NCI-H524 treated with DMSO at 0.1 percent for 48 hours (cell line): Measurements from ENCODE around the gene STX8.
"Not testable (repeated sequence)": the region's sequence is repeated elsewhere in the genome, so short reads cannot be mapped to it uniquely, and the experiment has no call there.

Source experiments
- DNase-seq: peaks from one replicate; lab custom pipeline; 2025; lab: John Stamatoyannopoulos, UW

STX8 gene, protein sequence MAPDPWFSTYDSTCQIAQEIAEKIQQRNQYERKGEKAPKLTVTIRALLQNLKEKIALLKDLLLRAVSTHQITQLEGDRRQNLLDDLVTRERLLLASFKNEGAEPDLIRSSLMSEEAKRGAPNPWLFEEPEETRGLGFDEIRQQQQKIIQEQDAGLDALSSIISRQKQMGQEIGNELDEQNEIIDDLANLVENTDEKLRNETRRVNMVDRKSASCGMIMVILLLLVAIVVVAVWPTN

DNA sequence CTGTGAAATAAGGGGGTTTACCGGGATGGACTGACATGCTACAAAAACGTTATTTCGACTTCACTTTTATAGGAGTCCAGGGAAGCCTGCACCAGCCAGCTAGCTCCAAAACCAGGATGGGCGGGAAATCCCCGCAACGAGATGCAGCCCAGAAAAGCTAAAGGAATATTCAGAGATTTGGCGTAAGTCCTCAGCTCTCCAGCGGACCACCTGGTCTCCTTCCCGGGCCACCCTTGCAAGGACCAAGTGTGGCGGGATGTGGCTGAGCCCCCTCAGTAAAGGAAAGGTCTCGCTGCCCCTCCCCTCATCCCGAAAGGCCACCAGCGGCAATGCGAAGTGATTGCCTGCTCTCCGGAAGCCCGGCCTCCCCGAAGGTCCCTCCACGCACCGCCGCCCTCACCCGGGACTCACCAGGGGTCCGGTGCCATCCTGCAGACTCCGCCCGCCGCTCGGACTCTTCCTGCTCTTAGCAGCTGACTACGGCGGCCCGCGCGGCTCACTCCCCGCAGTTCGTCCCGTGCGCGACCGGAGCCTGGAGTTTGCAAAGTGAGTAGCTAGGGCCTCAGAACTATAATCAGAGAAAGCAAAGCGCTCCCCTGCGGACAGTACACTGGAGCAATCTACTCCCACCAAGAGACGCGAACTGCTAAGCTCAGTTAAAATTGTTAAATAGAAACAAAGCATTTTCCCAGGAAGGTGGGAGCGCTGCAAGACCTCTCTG lies at the start of gene STX8:
STX8 (minus strand) TSS at position 440 of the 721 bp plus-strand sequence; CDS start at position 428, 12 bp downstream.
- DNase-seq: peak; percentile 56

DNA sequence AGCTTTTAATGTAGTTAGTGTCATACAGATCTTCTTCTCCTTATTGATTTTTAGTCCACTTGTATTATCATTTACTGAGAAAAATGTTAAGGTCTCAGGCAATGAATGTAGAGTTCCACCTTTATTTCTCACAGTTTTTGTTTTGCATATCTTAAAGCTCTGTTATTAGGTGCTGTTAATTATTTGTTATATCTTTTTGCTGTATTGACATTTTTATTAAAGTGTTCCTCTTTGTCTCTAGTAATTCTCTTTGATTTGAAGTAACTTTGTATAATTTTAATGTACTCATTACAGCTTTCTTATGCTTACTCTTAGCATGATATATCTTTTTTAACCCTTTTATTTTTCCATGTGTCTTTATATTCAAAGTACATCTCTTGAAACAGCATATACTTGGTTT lies 47.3 kb upstream of the STX8 start:
- no peak for DNase-seq

DNA sequence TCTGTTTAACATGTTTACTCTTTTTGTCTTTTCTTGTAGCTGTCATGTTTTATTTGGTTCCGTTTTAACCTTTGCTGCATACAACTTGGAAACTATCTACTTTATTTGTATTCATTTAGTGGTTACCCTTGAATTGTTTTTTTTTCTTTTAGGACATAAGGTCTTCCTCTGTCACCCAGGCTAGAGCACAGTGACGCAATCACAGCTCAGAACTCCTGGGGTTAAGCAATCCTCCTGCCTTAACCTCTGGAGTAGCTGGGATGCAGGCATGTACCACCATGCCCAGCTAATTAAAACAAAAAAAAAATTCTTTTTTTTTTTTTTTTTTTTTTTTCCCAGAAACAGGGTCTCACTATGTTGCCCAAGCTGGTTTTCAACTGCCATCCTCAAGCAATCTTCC lies 39.9 kb upstream of the STX8 start:
- no peak for DNase-seq

DNA sequence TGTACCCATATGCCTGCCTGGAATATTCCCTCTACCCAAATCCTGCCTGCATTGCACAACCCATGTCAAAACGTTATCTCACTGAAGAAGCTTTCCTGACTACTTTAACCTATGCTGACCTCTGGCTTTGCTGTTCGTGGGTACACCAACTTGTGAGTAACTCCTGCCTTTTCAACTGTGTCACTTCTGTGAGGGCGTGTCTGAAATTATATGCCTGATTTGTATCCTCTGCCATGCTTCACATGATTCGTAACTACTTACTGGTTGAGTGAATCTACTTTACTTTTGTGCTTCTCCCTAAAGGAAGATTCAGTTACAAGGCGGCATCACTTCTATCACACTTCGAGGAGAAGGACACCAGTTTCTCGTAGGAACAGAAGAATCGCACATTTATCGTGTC lies 36.4 kb upstream of the STX8 start:
- DNase-seq: no peak

DNA sequence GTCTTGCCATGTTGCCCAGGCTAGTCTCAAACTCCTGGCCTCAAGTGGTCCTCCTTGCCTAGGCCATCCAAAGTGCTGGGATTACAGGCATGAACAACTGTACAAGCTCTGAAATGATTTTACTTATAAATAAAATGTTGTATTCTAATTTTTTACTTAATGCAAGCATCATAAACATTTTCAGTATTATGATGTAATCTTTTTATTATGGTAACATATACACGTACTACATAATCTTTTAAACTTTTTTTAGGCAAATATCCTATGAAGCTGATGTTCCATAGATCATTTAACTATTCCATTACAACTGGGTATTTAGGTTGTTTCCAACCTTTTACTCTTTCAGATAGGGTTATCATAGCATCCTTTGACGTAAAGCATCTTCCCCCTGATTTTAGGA lies 35.9 kb upstream of the STX8 start:
- no peak for DNase-seq

DNA sequence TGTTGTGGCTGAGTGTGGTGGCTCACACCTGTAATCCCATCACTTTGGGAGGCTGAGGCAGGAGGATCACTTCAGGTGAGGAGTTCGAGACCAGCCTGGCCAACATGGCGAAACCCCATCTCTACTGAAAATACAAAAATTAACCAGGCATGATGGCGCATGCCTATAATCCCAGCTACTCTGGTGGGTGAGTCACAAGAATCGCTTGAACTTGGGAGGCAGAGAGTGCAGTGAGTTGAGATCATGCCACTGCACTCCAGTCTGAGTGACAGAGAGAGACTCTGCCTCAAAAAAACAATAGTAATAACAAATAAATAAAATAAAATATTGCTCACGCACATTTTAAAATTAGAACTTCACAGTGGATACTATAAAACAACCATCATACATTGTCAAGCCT lies 31.4 kb upstream of the STX8 start:
- not testable (repeated sequence) for DNase-seq

DNA sequence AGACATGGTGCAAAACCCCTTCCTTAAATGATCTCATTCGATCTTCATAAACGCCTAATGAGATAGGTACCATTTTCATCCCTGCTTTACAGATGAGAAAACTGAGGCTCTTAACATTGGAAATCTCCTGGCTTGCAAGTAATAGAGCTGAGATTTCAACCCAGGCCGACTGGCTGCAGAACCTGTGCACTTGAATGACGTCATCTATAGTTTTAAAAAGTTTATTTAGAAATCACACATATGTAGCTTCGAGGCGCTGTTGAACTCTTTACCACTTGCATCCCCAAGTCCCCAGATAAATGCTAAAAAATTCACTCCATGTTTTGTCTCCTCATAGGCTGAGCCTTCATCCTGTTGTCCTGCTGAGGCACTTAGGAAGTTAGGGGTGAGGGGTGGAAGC lies 30.8 kb upstream of the STX8 start:
- no peak for DNase-seq

DNA sequence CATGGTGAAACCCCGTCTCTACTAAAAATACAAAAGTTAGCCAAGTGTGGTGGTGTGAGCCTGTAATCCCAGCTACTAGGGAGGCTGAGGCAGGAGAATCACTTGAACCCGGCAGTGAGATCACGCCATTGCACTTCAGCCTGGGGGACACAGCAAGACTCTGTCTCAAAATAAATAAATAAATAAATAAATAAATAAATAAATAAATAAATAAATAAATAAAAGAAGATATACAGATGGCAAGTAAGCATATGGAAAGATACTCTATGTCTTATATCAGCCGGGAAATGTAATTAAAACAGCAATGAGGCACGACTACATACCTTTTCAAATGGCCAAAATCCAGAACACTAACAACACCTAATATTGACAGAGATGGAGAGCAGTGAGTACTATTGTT lies 29.0 kb upstream of the STX8 start:
- not testable (repeated sequence) for DNase-seq

DNA sequence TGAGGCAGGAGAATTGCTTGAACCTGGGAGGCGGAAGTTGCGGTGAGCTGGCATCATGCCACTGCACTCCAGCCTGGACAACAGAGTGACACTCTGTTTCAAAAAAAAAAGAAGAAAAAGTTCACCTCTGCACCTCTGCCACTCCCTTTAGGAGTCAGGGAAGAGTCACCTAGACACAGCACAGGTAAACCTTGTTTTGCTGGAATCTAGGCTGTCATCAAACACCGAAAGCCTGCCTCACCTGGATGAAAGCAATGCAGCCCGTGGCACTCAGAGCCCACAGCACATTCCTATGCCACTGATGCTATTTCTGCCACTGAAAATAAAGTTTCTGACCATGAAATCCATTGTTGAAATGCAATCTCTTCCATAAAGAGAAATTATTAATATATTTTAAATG lies 23.0 kb upstream of the STX8 start:
- no peak for DNase-seq

DNA sequence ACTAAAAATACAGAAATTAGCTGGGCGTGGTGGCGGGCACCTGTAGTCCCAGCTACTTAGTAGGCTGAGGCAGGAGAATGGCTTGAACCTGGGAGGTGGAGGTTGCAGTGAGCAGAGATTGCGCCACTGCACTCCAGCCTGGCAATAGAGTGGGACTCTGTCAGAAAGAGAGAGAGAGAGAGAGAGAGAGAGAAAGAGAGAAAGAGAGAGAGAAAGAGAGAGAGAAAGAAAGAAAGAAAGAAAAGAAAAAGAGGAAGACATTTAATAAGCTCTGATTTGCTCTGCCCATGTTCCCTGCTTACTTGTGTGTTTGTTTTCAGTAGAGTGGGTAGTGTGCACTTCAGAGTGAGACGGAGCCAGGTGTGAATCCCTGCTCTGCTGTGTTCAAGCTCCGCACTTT lies 22.0 kb upstream of the STX8 start:
- not testable (repeated sequence) for DNase-seq

DNA sequence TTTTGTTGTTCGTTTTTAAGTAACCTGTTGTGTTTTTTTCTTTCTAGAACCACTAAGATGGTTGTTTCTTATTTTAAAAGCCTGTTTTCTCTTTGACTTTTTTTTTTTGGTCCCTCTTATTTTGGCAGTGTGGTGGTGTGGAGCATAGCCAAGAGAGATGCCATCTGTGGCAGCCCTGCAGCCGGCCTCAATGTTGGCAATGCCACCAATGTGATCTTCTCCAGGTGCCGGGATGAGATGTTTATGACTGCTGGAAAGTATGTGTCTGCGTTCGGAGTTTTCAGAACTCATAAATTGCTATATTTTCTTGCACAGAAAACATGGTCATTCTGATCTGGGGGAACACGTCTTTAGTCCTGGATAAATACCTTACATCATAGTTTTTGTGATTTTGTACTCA lies 18.4 kb upstream of the STX8 start:
- no peak for DNase-seq

DNA sequence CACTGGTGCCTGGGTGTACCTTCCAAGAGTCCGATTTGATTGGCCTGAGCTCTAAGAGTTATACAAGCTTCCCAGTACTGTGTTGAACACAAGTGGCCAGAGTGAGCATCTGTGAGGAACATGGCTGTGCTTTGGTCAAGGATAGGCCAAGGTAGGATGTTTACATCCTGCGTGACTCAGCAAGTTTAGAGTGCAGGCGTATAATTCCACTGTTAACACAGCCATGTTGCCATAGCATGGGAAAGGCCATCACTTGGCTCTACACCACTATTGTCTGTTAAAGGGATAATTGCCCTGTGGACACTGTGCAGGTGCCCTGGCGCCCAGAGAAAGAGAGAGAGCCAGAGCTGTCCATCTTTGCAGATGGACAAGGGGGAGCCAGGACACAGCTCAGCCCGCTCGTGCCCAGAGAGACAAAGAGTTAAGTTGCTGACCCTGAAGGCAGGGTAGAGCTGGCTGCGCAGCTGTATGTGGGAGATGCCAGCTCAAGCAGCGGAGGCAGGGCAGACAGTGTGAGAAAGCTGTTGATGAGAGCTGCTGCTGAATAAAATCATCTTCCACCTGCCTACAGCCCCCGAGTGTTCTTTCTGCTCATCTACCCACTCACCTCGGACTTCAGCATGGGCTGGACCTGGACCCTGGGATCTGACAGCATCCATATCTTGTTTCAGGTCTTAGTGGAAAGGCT lies 12.5 kb upstream of the STX8 start:
- no peak for DNase-seq

DNA sequence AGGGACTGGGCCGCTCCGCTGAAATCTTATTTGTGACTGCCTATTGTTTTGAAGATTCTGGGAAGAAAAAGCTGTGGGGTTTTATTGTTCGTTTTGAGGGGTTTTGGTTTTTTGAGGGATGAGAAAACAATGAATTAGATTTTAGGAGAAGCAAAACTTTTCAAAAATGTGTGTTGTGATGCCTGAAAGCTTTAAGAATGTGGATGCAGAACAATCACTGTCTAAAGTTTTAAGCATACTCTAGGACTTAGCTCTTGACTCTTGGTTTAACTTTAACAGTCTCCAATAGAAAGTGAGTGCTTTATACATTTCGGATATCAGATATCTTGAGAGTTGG lies 1.7 kb upstream of the STX8 start:
- DNase-seq: no peak

DNA sequence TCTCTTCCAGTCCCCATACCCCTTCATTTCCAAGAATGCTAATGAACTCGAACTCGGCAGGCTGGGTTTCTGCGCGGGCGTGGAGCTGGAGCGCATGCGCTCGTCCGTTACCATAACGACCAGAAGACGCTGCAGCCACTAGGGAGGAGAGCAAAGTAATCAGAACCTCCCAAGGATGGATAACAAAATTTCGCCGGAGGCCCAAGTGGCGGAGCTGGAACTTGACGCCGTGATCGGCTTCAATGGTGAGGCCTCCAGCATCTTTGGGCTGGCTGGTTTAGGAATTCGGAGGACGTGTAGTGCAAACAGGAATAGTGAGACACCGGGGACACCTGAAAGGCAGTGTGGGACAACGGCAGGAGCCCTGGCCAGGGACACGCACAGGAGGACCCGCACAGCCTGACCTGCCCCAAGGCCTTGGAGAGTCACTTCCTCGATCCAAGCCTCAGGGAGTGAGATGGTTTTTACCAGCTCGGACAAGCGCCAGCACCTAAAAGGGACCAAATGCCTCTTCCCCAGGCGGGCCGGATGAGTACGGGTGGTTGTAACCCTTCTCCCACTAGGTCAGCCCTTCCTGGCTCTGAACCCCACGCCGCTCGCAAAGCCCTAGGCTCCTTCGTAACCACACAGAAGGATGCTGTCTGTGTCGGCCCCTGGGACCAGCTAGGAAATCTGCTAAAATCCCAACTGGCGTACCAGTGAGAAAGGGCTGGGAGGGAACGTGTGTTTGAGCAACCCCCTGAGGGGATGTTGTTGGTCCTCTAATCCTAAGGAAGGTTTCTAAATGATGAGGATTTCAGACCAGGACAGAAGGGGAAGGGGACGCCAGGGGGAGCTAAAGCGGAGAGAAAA lies 1.1 kb upstream of the STX8 start, which contains the start of gene CFAP52:
CFAP52 (plus strand) TSS at position 122 of the 852 bp plus-strand sequence; CDS start at position 176, 54 bp downstream.
- DNase-seq: peak; percentile 27

DNA sequence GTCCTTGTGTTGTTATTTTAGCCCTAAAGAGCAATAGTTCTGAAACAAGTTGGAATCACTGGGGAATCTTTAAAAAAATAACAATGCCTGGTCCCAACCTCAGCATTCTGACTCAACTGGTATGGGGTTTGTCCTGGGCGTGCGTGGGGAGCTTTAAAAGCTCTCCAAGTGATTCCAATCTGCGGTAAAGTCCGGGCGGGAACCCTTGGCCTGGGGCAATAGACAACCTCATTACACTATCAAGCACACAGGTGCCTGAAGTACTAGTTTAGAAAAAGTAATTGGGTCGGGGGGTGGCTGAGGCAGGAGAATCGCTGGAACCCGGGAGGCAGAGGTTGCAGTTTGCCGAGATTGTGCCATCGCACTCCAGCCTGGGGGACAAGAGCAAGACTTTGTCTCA lies 4.4 kb downstream of the STX8 start:
- no peak for DNase-seq

DNA sequence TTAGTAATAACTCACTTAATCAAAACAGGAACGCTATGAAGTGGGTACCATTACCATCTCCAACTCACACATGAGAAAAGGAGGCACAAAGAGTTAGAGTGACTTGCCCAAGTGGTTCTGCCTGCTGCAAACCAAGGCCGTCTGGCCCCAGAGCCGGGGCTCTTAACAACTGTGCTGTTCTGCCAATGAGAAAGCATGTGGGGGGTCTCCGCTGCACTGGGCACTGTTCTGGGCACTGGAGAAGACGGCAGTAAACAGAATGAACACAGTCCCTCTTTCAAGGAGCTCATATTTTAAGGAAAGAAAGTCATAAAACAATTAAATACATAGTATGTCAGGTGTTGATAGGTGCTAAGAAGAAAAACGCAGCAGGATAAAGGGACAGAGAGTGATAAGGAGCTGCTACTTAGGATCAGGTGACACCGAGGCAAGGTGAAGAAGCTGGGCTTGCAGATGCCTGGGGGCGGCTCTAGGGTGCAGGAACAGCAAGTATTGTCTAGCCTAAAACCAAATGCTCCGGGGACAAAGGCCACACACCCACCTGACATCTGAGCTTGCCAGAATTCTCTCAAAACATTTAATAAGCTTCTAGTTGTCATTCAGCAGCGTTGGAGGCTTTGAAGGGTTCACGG lies 6.5 kb downstream of the STX8 start:
- DNase-seq: no peak

DNA sequence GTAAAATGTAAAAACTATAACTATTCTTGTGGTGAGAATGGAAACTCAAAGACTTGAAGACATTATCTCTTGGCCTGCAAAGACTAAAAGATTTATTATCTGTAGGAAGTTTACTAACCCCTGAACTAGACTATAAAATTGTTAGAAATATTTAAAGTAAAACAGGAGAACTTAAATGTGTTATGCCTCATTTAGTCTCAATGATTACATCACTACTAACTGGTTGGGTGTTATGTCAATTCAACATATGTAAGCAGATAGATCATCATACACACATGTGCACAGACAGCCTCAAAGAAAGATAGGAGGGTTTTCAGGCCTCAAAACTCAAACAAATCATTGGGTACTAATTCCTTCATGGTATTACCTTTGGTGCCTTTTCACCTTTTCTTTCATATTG lies 7.6 kb downstream of the STX8 start:
- no peak for DNase-seq

DNA sequence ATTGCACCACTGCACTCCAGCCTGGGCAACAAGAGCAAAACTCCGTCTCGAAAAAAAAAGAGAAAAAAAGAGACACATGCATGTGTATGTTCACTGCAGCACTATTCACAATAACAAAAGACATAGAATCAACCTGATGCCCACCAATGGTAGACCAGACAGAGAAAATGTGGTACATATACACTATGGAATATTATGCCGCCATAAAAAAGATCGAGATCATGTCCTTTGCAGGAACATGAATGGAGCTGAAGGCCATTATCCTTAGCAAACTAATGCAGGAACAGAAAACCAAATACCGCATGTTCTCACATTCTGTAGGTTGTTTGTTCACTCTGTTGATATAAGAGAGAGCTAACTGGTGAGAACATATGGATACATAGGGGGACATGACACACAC lies 8.9 kb downstream of the STX8 start:
- not testable (repeated sequence) for DNase-seq

DNA sequence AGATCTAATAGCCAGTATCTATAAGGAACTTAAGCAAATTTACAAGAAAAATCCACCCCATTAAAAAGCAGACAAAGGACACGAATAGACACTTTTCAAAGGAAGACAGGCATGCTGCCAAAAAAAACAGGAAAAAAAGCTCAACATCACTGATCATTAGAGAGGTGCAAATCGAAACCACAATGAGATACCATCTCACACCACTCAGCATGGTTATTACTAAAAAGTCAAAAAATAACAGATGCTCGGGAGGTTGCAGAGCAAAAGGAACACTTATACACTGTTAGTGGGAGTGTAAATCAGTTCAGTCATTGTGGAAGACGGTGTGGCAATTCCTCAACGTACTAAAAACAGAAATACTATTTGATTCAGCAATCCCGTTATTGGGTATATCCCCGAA lies 9.6 kb downstream of the STX8 start:
- no peak for DNase-seq

DNA sequence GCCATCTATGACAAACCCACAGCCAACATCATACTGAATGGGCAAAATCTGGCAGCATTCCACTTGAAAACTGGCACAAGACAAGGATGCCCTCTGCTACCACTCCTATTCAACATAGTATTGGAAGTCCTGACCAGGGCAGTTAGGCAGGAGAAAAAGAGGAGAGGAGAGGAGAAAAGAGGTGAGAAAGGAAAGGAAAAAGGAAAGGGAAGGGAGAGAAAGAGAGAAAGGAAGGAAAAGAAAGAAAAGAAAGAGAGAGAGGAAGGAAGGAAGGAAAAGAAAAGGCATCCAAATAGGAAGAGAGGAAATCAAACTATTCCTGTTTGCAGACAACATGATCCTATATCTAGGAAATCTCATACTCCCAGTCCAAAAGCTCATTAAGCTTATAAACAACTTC lies 11.5 kb downstream of the STX8 start:
- DNase-seq: no peak

DNA sequence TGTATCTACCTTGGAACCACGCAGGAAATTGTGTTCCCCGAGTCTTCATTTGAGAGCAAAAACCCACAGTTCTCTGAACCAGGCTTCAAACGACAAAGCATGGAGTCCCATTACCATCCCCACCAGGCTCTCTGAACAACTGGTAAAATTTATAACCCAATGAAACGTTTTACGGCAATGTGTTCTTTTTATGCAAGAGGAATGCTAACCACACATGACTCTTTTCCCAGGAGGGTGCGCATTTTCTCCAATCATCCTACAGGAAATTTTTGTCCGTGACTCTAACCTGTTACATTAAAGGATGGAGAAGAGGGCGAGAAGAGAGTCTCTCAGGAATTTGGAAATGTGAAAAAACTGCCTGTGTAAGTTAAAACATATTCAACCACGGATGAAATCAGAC lies 17.8 kb downstream of the STX8 start:
- no peak for DNase-seq
